Right lobe of liver (tissue), 4 donors: ENCODE results near the gene APOBEC4.

ENCODE experiments used
- POLR2A ChIP-seq: fragments of 450-650 bp; IDR thresholded peaks from one replicate; pipeline ENCODE4 v1.6.1; 2017; ENCODE audit warnings: antibody characterized with exemption, mild to moderate bottlenecking
- TF ChIP-seq, protein P1 (sequence below), 4 donors: fragments of 200-600 bp in 3 of 4; fragments of 450-650 bp in 1 of 4; IDR thresholded peaks; one replicate each; pipeline versions ENCODE4 v1.5.1 to v1.8.0; 2016 to 2022; ENCODE audit warnings: antibody characterized with exemption in 4 of 4, mild to moderate bottlenecking in 2 of 4
- donor health status: DM: no; HTN: no; CAD: no.
- donor health status: DM: no; HTN: no; CAD: no.
- donor health status: DM: no; HTN: yes; CAD: no.

DNA sequence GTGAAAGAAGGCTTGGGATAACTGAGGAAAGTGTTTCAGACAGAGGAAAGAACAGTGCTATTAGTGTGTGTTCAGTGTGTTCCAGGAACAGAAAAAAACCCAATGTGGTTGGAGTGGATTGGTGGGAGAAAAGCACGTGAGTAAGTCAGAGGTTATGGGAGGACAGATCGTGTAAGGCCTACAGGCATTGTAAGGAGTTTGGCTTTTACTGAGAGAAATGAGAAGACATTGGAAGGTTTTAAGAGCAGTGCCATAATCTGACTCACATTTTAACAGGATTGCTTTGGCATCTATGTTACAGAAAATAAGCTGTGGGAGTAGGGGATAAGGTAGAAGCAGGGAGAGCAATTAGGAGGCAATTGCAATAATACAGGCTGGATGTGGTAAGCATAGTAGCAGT is 22.4 kb downstream of the APOBEC4 start:
- TF ChIP-seq, protein P1, sequence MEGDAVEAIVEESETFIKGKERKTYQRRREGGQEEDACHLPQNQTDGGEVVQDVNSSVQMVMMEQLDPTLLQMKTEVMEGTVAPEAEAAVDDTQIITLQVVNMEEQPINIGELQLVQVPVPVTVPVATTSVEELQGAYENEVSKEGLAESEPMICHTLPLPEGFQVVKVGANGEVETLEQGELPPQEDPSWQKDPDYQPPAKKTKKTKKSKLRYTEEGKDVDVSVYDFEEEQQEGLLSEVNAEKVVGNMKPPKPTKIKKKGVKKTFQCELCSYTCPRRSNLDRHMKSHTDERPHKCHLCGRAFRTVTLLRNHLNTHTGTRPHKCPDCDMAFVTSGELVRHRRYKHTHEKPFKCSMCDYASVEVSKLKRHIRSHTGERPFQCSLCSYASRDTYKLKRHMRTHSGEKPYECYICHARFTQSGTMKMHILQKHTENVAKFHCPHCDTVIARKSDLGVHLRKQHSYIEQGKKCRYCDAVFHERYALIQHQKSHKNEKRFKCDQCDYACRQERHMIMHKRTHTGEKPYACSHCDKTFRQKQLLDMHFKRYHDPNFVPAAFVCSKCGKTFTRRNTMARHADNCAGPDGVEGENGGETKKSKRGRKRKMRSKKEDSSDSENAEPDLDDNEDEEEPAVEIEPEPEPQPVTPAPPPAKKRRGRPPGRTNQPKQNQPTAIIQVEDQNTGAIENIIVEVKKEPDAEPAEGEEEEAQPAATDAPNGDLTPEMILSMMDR (IDR thresholded peaks at IDR 0.05), result no peak
- no peak for TF ChIP-seq POLR2A
